ENCODE data around the gene SRMS. TPM values are rescaled to one million over a fixed set of nuclear protein-coding genes. Genes with fewer than 3 reads are reported as not detected.

SRMS gene
- total RNA-seq, 1 donor from 2014 or later = not detected

DNA sequence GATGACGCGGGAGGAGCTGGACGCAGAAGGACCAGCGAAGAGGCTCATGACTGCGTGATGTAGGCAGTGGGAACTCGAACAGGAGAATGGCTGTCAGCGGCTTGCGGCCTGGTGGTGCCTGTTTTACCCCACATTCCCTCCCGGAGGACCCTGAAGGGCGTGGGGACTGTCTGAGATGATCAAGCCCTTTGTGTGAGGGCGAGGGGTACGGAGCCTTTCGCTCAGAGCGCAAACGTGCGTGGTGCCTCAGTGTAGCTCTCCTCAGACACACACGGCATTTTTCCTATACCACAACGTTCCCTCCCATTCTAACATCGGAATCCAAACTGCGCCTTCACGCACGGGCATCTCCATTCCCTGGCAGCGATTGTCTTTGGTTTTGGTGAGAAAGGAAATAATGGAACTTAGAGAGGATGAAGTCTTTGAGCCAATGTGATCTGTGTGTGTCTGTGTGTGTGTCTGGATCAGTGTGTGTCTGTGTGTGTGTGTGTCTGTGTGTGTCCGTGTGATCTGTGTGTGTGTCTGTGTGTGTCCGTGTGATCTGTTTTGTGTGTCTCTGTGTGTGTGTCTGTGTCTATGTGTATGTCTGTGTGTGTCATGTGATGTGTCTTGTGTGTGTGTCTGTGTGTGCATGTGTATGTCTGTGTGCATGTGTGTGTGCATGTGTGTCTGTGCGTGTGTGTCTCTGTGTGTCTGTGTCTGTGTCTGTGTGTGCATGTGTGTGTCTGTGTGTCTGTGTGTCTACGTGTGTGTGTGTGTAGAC, 15.7 kb downstream of the SRMS start:
- H3F3A ChIP-seq (ENCODE audit: low read depth) = peaks cover 9% of the 10 kb centered on the region
- H3K27ac ChIP-seq = no peak overlapping the region
- H3K27ac Mint-ChIP-seq = peak overlapping the region; percentile 1
- no peaks in the 10 kb centered on the region for H3K9me3 Mint-ChIP-seq
- H3K4me3 ChIP-seq = no peak overlapping the region
- peaks cover 11% of the 10 kb centered on the region for H3K27me3 Mint-ChIP-seq (ENCODE audit: insufficient read depth, low read depth)
- H3K4me2 ChIP-seq = no peak overlapping the region
- H3K4me1 Mint-ChIP-seq = peaks cover 10% of the 10 kb centered on the region
- H3K4me1 ChIP-seq = no peaks in the 10 kb centered on the region
- peak; percentile 2 for DNase-seq (ENCODE audit: low spot score)
- H3K79me2 ChIP-seq (ENCODE audit: low read depth) = no peaks in the 10 kb centered on the region
- no peaks in the 10 kb centered on the region for H3K36me3 ChIP-seq
- H3K9me3 ChIP-seq (ENCODE audit: low read depth) = no peaks in the 10 kb centered on the region
- TF ChIP-seq EZH2 (IDR thresholded peaks at IDR 0.05) (no peak), EZH2phosphoT487 (IDR thresholded peaks at IDR 0.05) (no peak)
- TF ChIP-seq, protein P1, sequence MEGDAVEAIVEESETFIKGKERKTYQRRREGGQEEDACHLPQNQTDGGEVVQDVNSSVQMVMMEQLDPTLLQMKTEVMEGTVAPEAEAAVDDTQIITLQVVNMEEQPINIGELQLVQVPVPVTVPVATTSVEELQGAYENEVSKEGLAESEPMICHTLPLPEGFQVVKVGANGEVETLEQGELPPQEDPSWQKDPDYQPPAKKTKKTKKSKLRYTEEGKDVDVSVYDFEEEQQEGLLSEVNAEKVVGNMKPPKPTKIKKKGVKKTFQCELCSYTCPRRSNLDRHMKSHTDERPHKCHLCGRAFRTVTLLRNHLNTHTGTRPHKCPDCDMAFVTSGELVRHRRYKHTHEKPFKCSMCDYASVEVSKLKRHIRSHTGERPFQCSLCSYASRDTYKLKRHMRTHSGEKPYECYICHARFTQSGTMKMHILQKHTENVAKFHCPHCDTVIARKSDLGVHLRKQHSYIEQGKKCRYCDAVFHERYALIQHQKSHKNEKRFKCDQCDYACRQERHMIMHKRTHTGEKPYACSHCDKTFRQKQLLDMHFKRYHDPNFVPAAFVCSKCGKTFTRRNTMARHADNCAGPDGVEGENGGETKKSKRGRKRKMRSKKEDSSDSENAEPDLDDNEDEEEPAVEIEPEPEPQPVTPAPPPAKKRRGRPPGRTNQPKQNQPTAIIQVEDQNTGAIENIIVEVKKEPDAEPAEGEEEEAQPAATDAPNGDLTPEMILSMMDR (IDR thresholded peaks at IDR 0.05) = no peak
- H2AFZ ChIP-seq (replicated peaks) = no peak overlapping the region
- no peaks in the 10 kb centered on the region for H3K36me3 Mint-ChIP-seq
- no peaks in the 10 kb centered on the region for H3K27me3 ChIP-seq
- no peak overlapping the region for H3K9ac ChIP-seq
- H4K20me1 ChIP-seq (ENCODE audit: low read depth) = no peaks in the 10 kb centered on the region
- H3K4me3 Mint-ChIP-seq = peak overlapping the region; percentile 27

DNA sequence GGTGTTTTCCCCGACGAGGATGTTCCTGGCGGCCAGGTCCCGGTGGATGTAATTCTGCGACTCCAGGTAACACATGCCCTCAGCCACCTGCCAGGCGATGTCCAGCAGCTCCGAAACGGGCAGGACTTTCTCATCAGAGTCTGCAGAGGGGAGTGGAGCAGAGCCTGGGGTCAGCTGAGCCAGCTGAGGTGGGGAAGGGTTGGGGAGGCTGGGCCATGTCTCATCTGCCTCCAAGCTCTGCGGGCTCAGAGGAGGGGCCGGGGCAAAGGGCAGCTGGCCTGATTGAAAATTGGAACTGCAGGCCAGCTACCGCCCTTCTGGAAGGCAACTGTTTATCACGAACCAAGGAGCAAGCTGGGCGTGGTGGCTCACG, 16.8 kb downstream of the SRMS start:
- Histone ChIP-seq H3K4me3 (no peak overlapping the region), H3K4me2 (no peak overlapping the region), H3K27ac (no peak overlapping the region), H3K79me2 (ENCODE audit: low read depth) (no peaks in the 10 kb centered on the region), H3K36me3 (no peaks in the 10 kb centered on the region), H3K9me3 (ENCODE audit: low read depth) (no peaks in the 10 kb centered on the region), H4K20me1 (ENCODE audit: low read depth) (no peaks in the 10 kb centered on the region), H3K9ac (no peak overlapping the region), H2AFZ (replicated peaks) (no peak overlapping the region), H3F3A (ENCODE audit: low read depth) (peaks cover 6% of the 10 kb centered on the region), H3K4me1 (no peaks in the 10 kb centered on the region), H3K27me3 (no peaks in the 10 kb centered on the region)
- peaks cover 11% of the 10 kb centered on the region for H3K27me3 Mint-ChIP-seq (ENCODE audit: insufficient read depth, low read depth)
- H3K27ac Mint-ChIP-seq = no peak overlapping the region
- no peaks in the 10 kb centered on the region for H3K36me3 Mint-ChIP-seq
- peak; percentile 2 for DNase-seq (ENCODE audit: low spot score)
- no peak overlapping the region for H3K4me3 Mint-ChIP-seq
- no peak for TF ChIP-seq EZH2 (IDR thresholded peaks at IDR 0.05)
- TF ChIP-seq, protein P1 (IDR thresholded peaks at IDR 0.05) = no peak
- TF ChIP-seq EZH2phosphoT487 (IDR thresholded peaks at IDR 0.05) = no peak
- no peaks in the 10 kb centered on the region for H3K9me3 Mint-ChIP-seq
- H3K4me1 Mint-ChIP-seq = peaks cover 7% of the 10 kb centered on the region

DNA sequence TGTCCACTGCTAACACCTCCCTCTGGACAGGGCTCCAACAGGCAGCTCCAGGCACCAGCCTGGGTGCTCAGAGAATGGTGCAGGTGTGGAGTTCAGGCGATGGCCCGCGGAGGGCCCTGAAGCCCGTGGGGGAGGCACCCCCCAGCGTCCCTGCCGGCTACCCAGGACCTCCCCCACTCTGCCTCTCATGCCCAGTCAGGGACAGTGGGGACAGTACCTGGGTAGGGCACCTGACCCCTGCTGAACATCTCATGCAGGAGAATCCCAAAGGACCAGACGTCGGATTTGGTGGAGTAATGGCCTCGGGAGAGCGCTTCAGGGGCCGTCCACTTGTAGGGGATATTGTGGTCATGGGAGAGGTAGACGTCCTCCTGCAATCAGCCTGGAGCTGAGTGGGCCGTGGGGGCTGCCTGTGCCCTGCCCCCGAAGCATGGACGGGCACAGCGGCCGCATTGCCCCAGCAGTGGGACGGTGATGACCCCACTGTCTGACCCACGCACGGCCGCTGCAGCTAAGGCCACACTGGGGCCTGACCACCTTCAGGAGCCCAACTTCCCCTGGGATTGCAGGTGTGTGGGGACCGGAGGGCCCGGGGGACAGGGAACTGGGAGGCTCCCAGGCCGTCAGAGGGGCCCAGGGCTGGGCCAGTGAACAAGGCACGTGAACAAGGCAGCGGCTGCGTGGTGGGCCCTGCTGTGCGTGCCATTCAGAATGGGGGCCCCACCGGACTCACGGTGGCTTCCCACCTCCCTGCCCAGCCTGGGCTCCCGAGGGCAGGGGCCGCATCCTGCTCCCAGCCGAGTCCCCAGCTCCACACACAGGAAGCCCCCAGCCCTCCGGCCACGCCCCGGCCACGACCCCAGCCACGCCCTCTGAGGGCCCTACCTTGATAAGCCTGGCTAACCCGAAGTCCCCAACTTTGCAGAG, 17.4 kb downstream of the SRMS start:
- Mint-ChIP-seq H3K27ac (no peak overlapping the region), H3K27me3 (ENCODE audit: insufficient read depth, low read depth) (peaks cover 11% of the 10 kb centered on the region), H3K36me3 (no peaks in the 10 kb centered on the region), H3K4me1 (peaks cover 4% of the 10 kb centered on the region), H3K4me3 (no peak overlapping the region), H3K9me3 (no peaks in the 10 kb centered on the region)
- no peak overlapping the region for H2AFZ ChIP-seq (replicated peaks)
- no peak overlapping the region for H3K4me3 ChIP-seq
- H3K4me1 ChIP-seq = no peaks in the 10 kb centered on the region
- H3K9me3 ChIP-seq (ENCODE audit: low read depth) = no peaks in the 10 kb centered on the region
- H3K36me3 ChIP-seq = no peaks in the 10 kb centered on the region
- TF ChIP-seq EZH2phosphoT487 (IDR thresholded peaks at IDR 0.05) (no peak), EZH2 (IDR thresholded peaks at IDR 0.05) (no peak)
- TF ChIP-seq, protein P1 (IDR thresholded peaks at IDR 0.05) = no peak
- DNase-seq (ENCODE audit: low spot score) = peak; percentile 0
- no peak overlapping the region for H3K27ac ChIP-seq
- peaks cover 2% of the 10 kb centered on the region for H4K20me1 ChIP-seq (ENCODE audit: low read depth)
- H3K9ac ChIP-seq = no peak overlapping the region
- H3F3A ChIP-seq (ENCODE audit: low read depth) = peaks cover 8% of the 10 kb centered on the region
- H3K79me2 ChIP-seq (ENCODE audit: low read depth) = no peaks in the 10 kb centered on the region
- no peaks in the 10 kb centered on the region for H3K27me3 ChIP-seq
- H3K4me2 ChIP-seq = no peak overlapping the region

All from neural progenitor cell (in vitro differentiated cells).